HG02938 (cell line): ENCODE results near the gene INPP5D.

Source experiments
- ATAC-seq: cut with Tn5 transposase; IDR thresholded peaks from one replicate; pipeline ENCODE4 v1.9.1; 2021; ENCODE audit warnings: mild to moderate bottlenecking, moderate library complexity; ENCODE audit not compliant: unreplicated experiment

The INPP5D gene

DNA sequence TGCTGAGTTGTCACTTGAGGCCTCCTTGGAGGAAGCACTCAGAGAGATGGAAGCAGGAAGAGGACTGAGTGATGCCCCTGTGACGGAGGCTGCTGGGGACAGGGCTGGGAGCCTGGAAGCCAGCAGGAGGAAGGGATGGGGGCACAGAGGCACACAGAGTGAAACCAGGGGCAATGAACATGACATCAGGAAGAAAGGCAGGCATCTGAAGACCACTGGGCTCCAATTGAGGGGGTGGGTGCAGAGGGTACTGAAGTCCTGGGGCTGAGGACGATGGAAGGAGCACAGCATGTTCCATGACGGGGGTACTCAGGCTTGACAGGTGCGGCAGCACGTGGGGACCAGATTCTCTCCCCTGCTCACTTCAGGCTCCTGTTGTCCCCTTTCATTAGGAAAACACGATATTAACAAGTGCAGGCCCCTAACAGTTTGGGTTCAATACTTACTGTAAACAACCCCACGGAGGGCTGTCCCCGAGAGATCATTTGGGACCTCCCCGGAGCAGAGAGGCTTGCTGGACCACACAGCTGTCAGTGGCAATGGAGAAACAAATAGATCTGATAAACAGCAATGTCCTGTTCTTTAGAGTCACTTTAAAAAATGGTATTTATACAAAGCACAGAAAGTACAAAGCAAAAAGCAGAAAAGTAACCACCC is 8.7 kb downstream of the INPP5D start:
- ATAC-seq, result no peak

DNA sequence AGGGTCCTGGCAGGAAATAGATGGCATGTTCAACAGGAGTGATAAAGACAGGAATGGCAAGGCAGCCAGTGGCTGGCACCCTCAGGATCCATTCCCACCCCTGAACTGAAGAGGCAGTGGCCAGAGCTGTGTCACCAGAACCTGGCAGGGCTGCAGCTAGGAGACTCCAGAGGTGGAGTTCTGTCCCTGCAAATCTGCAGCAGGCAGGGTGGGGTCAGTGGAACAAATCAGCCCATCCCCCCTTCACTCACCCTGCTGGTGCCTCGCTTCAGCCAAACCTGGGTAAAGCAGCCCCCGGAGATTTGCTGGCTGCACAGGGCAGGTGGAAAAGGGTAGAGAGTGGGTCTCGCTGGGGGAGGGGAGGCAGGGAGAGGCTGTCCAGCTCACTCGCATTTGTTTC is 12.7 kb downstream of the INPP5D start:
- no peak for ATAC-seq

DNA sequence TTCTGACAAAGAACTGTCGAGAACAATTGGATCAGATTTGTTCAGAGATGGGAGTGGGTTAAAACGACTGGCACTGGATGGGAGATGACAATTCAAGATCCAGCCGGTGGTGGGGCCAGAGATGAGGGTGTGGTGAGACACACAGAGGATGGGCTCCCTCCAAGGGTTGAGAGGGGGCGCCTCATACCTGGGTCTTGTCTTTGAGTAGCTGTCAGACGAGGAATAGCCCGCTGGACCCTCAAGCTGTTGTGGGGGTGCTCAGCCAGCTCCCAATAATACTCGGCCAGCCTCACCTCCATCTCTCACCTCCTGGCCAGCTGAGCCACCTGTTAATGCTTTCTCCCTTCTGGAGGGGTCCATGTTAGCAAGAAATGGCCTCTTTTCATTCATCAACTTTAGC is 14.0 kb downstream of the INPP5D start:
- no peak for ATAC-seq

DNA sequence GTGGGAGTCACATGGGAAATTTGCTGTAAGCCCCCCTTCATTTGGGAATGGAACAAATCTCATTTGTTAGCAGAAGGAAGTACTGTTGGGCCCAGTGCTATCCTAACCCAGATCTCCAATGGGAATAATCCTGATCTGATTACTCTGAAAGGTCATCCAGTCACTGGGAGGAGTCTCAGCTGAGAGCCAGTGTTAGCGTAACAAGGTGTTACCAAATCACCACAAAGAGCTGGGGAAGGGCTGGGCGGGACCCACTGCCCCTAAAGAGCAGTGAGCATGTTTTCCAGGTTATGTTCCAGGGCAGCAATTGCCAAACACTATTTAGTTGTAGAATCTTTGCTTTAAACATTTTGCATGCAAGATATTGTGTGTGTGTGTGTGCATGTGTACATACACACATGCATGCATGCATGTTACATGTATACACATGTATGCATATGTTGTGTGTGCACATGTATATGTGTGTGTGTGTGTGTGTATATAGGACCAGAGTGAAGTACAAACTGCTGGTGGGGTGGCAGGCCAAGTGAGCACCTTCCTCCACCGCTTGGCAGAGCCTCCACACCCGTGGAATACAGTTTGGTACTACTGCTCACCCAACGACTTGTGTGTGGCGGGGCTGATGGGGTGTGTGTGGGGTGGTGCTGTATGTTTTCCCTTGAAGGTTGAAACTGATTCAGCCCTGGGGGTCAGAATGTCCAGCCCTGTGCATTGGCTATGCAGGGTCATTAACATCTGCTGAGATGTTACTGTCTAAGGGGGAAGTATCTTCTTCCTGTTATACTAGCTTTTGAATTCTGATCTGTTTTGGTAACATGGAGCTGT is 15.2 kb downstream of the INPP5D start:
- ATAC-seq, result peak; percentile 41

DNA sequence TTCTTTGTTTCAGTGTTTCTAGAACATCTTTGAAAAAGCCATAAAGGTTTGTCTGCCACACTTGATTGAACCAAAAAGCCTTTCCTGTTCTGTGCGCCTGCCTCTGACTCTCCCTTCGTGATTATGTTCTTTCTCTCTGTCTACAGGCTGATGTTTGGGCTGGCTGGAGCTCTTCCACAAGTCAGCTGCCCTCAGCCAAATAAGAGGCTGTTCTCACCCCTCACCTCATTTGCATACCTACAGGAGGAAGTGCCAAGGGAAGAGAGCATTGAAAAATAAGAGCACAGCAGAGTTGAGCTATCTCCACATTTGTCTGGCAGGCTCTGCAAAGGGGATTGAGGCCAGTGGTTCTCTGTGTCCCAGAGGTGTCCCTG is 15.8 kb downstream of the INPP5D start:
- peak; percentile 57 for ATAC-seq

DNA sequence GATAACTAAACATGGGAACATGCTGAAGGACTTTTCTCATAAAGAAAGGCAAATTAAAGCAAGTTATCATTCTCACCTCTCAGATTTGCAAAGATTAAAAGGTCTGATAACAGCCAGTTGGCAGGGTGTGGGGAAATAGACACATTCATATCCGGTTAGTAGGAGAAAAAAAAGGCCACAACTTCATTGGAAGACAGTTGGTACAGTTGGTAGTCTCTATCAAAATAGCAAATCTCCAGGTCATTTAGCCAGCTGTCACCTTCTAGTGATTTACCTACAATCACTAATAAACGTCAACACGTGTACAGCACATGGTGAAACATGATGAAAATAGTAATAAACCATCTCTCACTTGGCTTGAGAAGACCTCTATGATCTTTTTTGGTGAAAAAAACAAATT is 16.6 kb downstream of the INPP5D start:
- no peak for ATAC-seq

DNA sequence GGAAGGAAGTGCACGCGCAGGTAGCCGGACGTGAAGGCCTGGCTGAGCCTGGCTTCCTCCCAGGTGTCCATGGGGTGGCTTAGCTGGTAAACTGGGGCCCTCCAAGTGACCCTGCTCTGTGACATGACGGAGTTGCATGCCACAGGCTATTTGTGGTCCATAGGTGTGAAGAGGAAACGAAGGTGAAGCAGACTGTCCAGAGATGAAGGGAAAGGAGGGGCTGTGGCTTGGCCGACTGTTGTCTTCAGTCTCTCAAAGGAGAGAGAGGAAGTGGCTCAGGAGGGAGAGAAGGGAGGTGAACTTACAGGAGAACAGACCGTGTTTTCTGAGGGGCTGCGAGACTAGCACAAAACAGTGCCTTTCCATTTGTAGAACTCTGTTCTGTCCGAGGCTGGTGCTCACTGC is 19.3 kb downstream of the INPP5D start:
- no peak for ATAC-seq

DNA sequence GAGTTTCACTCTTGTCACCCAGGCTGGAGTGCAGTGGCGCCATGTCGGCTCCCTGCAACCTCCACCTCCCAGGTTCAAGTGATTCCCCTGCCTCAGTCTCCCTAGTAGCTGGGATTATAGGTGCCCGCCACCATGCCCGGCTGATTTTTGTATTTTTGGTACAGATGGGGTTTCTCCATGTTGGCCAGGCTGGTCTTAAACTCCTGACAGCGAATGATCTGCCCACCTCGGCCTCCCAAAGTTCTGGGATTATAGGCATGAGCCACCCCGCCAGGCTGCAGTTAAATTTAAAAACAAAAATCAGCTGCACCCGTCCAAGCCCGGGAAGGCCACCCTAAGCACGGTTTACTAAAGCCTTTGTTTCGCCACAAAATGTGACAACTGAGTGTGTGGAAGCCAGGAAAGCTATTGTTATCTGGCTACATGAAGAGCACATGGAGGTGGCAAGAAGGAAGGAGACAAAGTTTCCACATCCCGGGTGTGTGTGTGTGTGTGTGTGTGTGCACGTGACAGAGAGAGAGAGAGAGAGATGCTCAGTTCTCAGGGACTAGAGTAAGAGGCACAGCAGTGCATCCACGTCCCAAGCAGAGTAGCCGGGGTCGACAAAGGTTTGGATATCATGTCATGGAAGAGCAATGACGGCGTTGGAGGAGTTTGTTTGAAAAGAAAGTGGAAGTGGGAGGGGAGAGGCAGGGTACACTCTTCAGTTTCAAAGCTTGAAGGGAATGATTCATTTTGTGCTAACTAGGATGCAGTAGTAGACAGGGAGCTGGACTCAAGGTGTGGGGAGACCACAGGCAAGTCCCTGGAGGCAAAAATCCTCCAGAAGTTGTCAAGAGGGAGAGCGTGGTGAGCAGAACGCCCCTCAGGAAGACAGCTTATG is 20.1 kb downstream of the INPP5D start:
- no peak for ATAC-seq

DNA sequence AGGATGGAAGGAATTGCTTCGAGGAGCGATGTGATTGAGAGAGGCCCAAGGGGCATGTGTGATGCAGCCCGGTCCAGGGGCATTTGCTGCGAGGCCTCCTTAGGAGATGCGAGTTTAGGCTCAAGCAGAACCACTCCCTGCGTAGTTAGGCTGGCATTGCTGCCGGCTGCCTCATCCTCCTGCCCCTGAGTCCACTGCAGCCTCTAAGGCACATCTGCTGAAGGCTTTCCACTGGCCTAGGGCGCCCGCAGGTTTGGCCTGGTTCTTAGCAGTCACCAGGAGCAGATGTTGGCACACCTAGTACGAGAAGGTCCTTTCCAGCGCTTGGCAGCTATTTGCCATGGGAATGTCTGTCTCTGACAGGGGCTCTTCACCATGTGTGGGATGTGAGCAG is 20.7 kb downstream of the INPP5D start:
- ATAC-seq, result no peak

DNA sequence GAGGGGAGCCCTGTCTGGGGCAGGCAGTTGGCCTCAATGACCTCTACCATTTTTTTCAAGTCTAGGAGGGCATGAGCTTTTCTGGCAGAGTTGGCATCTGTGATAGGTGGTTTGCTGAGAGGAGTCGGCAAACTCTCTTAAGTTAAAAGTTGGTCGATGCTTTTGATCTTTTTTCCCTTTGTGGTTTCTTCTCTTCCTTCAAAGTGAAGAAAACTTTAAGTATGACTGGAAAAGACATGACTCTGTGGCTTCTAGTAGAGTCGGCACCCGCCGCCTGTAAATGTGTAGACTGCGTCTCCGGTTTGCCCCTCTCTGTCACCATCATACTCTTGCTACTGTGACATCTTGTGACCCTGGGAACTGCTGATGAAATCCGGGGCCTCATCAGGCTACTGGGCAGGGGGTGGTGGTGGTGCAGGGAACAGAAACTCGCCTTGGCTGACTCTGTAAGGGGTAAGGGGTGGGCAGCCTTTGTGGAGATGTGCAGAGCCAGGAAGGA is 21.1 kb downstream of the INPP5D start:
- ATAC-seq, result no peak

DNA sequence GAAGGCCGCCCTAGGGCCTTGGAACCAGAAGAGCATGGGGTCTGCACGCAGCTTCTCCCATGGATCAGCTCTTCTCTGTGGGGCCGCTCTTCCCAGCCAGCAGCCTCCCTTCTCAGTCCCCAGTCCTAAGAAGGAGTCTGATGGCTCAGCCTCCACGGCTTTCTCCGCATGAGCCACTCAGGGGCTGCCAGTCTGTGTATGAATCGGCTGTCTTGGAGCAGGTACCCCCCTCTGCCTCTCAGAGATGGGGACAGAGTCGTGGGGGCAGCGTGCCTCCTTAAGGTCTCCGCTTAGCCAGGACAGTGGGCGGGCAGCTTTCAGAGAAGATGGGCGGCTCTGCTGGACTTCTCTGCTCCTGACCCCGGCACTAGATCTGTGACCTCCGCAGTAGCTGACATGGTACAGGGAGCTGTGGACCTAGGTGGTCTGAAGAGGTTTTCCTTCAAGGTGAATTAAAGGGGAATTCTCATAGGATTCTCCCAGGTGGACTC is 21.6 kb downstream of the INPP5D start:
- peak; percentile 4 for ATAC-seq

DNA sequence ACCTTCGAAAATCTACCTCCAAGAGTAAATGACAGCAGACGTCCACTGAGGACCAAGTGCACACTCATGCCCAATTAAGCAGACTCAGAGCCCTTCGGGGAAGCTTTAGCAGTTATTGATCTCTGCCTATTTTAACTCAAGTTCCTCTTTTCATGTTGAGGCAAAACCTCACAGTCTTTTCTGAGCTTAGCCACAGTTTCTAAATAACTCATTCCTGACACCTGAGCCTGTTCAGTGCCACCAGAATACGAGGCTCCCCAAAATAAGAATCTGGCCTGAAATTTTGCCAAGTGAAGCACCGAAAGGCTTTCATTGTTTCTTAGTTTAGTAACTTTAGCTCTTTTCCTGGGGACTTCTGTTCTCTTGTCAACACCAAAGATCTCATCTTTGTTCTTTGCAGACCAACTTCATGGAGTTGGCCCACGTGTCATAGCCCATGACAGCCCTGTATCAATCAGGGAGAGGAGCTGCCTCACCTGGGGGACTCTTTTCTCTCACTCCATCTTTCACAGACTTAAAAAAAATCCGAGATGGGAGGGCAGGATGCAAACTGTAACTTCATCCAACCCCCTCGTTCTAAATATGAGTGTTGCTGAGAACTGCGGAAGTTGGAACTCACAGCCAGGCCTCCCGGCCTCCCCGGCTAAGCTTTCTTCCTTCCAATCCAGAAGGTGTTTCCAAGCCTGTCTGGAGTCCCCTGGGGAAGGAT is 22.2 kb downstream of the INPP5D start:
- ATAC-seq, result peak; percentile 55

DNA sequence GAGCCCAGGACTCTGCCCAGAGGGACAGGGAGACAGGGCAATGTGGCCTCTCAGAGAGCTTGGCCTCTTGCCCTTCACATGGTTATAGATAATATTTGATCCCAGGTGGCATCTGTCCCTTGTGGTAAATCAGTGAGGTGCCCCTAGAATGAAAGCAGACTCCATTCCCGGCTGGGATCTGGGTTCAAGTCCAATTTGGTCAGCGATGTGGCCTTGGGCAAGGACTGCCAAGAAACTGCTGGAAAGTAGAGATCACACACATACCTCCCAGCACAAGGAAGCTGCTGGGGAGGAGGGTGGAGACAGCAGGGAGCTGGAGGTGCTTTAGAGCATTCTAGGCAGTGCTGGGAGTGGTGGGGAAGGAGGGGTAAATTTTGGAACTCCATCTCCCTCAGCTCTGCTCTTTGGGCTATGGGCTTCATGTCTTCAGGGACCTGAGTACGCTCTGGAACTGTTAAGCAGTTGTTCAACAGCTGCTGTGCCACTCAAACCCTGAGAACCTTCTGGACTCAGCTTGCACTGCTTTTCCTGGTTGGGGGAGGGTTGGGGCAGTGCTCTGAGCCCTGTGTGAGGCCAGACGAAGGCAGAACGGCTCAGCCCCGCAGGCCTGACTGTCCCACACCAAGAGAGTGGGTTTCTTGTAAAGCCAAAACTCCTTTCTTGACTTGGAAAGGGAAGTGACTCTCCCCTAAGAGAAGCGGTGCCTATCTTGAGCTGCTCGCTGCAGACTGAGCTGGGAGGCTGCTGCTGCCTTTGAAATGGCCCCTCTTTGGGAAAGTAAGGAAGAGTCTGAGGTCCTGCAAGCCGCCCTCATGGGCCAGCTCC is 23.0 kb downstream of the INPP5D start:
- no peak for ATAC-seq

DNA sequence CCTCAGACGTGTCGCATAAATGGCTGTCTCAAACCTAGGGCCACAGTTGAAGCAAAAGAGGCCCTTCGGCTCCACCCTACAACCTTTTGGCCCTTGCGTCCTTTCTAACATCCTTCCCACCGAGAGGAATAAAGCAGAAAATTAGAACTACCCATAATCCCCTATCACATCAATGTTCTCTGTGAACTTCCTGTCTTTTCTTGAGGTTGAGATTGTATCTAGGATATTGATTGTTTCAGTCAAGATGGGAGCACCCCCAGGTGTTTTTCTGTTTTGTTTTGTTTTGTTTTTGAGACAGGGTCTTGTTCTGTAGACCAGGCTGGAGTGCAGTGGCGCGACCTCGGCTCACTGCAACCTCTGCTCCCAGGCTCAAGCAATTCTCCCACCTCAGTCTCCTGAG is 23.6 kb downstream of the INPP5D start:
- ATAC-seq, result no peak

DNA sequence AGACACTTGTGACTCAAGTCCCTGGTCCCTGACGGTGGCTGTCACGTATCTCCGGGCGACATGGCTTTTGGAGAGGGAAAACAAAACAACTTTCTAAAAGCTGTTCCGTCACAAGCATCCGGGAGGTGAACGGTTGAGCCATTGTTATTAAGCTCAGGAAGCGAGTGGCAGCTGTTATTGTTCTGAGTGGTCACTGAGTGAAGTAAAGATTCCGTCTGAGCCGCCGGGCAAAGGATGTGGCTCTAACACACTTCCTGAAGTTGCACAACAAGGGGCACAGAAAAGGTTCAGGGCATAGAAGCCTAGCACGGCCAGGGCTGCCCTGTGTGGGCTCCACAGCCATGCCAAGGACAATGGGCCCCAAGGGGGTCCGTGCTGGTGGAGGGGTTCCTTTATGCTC is 24.3 kb downstream of the INPP5D start:
- no peak for ATAC-seq

DNA sequence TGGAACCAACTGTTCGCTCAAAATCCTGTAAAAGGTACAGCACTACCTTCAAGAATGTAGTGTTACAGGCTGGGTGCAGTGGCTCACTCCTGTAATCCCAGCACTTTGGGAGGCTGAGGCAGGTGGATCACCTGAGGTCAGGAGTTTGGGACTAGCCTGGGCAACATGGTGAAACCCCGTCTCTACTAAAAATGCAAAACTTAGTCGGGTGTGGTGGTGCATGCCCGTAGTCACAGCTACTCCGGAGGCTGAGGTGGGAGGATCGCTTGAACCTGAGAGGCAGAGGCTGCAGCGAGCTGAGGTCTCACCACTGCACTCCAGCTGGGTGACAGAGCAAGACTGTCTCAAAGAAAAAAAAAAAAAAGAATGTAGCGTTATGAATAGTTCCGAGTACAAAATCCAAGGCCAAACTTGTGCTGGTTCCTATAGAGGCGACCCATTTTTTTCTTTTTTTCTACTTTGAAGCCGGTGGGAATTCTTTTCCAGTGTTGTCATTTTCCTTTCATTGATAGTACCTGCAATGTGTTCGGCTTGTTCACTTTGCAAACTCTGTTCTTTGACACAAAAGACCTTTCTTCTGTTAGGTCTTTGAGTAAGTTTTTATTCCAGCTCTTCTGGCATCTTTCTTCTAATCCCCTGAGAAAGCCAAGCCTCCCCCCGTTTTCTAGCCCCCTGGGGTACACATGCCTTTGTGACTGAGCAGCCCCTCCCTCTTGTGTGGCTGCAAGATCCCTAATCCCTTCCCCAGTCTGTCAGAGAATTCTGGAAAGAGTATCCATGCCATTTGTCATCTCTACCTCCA is 25.1 kb downstream of the INPP5D start:
- no peak for ATAC-seq

DNA sequence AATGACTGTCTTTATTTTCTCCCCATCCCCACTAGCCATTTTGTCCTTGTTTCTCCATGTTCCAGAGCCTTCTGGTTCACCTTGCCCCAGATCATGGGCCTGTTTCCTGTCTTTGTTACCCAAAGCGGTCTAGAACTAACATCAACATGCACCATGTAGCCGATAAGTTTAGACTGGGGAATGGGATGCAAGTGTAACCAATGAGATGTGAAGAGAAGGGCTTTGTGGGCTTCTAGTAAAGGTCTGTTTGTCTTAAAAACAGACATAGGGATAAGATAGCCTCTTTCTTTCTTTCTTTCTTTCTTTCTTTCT is 25.7 kb downstream of the INPP5D start:
- ATAC-seq, result no peak

DNA sequence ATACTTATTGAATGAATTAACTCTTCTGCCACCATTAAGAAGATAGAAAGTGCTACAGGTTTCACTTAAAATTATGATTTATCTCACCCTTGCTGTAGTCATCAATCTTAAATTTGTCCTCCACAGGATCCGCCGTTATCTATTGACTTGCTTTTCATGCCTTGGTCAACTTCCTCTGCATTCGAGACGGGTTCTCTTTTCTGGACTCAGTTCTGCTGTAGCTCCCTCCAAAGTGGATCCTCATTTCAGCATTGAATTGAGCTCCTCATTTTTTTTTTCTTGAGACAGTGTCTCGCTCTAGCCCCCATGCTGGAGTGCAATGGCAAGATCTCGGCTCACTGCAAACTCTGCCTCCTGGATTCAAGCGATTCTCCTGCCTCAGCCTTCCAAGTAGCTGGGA is 27.6 kb downstream of the INPP5D start:
- no peak for ATAC-seq

DNA sequence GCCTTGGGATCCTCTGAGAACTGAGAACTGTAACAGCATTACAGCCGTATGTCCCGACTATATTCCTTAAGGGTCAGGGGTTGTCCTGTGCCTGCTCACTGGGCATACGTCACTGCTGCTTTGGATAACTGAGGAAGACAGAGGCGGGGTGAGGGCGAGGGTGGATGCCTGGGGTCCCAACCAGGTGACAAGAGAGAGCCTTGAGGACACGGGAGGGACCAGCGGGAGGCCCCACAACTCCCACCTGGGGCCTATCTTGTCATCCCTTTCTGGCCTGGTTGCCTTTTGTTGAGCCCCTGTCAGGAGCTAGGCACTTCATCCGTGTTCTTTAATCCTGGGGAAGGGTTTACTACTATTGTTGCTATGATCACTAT is 28.8 kb downstream of the INPP5D start:
- no peak for ATAC-seq
